GM12873 (cell line): ENCODE data around the gene PCNT.
A peak's percentile ranks its signal among the peaks of the same experiment; 100 is the strongest.

Source experiments
- TF ChIP-seq, protein P1 (sequence below): IDR thresholded peaks from 2 replicates; pipeline ENCODE4 v1.5.1; 2012; ENCODE audit warnings: low read depth, mild to moderate bottlenecking, moderate library complexity, low read length, control low read depth; ENCODE audit not compliant: insufficient read depth; ENCODE audit errors: missing control alignments

PCNT gene

DNA sequence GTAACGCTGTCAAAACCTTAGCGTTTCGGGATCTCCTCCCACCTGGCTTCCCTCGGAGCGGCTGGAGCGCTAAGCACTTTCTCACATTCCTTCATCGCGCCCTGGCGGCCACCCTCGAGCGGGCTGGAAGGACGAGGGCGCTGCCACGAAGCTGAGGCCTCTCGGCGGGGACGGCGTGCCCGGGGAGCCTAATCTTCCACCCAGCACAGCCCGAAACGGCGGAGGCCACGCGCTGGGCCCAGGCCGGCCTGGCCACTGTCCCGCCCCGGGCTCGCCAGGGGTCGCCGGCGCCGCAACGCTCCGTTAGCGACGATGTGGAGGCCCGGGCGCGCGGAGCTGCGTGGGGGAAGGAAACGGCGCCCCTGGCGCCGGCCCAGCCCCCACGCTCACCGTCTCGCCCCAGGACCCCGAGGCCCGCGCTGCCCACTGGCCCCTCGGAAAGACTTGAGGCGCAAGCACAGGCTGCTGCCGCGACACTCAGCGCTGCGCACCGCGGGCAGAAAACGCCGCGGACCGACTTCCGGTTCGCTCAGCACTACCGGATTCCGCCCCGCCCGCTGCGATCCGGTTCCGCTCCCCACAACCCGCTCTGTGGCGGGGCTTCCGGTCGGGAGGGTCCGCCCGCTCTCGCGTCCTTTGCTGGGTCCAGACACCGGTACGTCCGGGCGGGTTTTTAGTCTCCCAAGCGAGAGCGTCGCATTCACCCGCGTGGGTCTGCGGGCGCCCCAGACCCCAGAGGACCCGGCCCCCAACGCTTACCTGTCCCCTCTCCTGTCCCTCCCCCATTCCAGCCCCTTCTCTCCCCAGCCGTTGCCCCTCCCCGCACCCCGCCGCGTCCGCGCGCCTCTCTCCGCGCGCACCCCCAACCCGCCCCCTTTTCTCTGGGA is 38.0 kb upstream of the PCNT start, which contains the start of gene YBEY:
TSS of gene YBEY (plus strand) at position 582 of the 887 bp plus-strand sequence. CDS start 572 bp downstream, outside the sequence.
- TF ChIP-seq, protein P1, sequence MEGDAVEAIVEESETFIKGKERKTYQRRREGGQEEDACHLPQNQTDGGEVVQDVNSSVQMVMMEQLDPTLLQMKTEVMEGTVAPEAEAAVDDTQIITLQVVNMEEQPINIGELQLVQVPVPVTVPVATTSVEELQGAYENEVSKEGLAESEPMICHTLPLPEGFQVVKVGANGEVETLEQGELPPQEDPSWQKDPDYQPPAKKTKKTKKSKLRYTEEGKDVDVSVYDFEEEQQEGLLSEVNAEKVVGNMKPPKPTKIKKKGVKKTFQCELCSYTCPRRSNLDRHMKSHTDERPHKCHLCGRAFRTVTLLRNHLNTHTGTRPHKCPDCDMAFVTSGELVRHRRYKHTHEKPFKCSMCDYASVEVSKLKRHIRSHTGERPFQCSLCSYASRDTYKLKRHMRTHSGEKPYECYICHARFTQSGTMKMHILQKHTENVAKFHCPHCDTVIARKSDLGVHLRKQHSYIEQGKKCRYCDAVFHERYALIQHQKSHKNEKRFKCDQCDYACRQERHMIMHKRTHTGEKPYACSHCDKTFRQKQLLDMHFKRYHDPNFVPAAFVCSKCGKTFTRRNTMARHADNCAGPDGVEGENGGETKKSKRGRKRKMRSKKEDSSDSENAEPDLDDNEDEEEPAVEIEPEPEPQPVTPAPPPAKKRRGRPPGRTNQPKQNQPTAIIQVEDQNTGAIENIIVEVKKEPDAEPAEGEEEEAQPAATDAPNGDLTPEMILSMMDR = peak; percentile 45

GRCh38 chr21:46286648-46287002 is 37.3 kb upstream of the PCNT start:
- TF ChIP-seq, protein P1 = no peak

DNA sequence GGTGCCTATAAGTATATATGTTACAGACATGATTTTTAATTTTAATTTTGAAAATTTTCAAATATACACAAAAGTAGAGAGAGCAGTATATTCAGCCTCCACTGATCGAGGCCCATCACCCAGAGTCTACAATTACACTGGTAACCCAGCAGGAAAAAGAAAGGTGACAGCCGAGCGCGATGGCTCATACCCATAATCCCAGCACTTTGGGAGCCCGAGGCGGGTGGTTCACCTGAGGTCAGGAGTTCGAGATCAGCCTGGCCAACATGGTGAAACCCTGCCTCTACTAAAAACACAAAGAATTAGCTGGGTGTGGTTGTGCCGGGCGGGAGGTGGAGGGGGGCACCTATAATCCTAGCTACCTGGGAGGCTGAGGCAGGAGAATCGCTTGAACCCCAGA is 36.4 kb upstream of the PCNT start:
- TF ChIP-seq, protein P1 = no peak

DNA sequence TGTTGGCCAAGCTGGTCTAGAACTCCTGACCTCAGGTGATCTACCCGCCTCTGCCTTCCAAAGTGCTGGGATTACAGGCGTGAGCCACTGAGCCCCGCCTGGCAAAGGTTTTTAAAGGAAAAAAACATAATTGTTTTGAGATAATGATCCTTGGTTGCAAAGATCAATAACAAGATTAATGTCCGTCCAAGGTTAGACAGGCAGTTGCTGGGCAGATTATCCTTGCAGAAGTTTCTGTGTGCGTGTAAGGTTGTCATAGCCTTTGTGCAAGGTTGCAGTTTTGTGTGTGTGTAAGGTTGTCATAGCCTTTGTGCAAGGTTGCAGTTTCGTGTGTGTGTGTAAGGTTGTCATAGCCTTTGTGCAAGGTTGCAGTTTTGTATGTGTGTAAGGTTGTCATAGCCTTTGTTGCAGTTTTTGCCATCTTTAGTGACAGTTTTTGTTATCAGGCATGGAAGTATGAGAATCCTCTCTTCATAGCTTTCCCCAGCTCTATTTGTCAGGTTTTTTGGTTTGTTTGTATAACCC is 34.2 kb upstream of the PCNT start:
- TF ChIP-seq, protein P1 = no peak

- TF ChIP-seq, protein P1 = no peak
Observed at GRCh38 chr21:46291561-46291960, 32.4 kb upstream of the PCNT start.

GRCh38 chr21:46294647-46295176 is 29.2 kb upstream of the PCNT start:
- TF ChIP-seq, protein P1 = no peak

- TF ChIP-seq, protein P1 = no peak
Observed at GRCh38 chr21:46295177-46295770, 28.7 kb upstream of the PCNT start.
